Upper lobe of left lung (tissue), 6 donors: ENCODE data around the gene ST8SIA6. TPM values are rescaled to one million over a fixed set of nuclear protein-coding genes. Genes with fewer than 3 reads are reported as not detected.
"Not testable (repeated sequence)": the region's sequence is repeated elsewhere in the genome, so short reads cannot be mapped to it uniquely, and the experiment has no call there.

Experiments
- ATAC-seq, 2 donors: fragments of 200-7000 bp; cut with Tn5 transposase; one replicate each; pipeline ENCODE4 v1.9.1; 2022; ENCODE audit warnings: mild to moderate bottlenecking in 2 of 2, moderate library complexity in 2 of 2; ENCODE audit not compliant: low FRiP score in 2 of 2
- DNase-seq, 2 donors: peaks; one replicate each; pipeline ENCODE4 v3.0.0-alpha.2; 2019 to 2020
- H3K27ac ChIP-seq, 4 donors: fragments of 200-600 bp; sonication (generic); one replicate each; pipeline ENCODE4 v1.5.1; 2016 to 2019
- H3K27me3 ChIP-seq, 4 donors: fragments of 200-600 bp; sonication (generic); one replicate each; pipeline ENCODE4 v1.5.1; 2017 to 2019
- H3K36me3 ChIP-seq, 4 donors: fragments of 200-600 bp; sonication (generic); one replicate each; pipeline ENCODE4 v1.5.1; 2016 to 2019
- H3K4me1 ChIP-seq, 4 donors: fragments of 200-600 bp; sonication (generic); one replicate each; pipeline ENCODE4 v1.5.1; 2018 to 2019
- H3K4me3 ChIP-seq, 4 donors: fragments of 200-600 bp; sonication (generic); one replicate each; pipeline ENCODE4 v1.5.1; 2017 to 2019; ENCODE audit warnings: mild to moderate bottlenecking in 2 of 4, moderate library complexity in 1 of 4
- H3K9me3 ChIP-seq, 4 donors: fragments of 200-600 bp; sonication (generic); one replicate each; pipeline ENCODE4 v1.5.1; 2018 to 2019
- EP300 ChIP-seq, 4 donors: sonication (generic); formaldehyde crosslinking; IDR thresholded peaks; one replicate each; pipeline ENCODE4 v1.5.1; 2017; ENCODE audit warnings: antibody characterized with exemption in 4 of 4, control low read depth in 2 of 4
- POLR2A ChIP-seq, 4 donors: fragments of 450-650 bp; IDR thresholded peaks; one replicate each; pipeline ENCODE4 v1.5.1; 2016 to 2017; ENCODE audit warnings: antibody characterized with exemption in 4 of 4, mild to moderate bottlenecking in 2 of 4
- POLR2AphosphoS5 ChIP-seq, 2 donors: sonication (generic); formaldehyde crosslinking; IDR thresholded peaks; one replicate each; pipeline ENCODE4 v1.5.1; 2017; ENCODE audit warnings: antibody characterized with exemption in 2 of 2
- WGBS, 2 donors: methylation state at CpG; one replicate each; pipeline ENCODE4 v1.1.5; 2017 to 2018; 5-methylcytosine and 5-hydroxymethylcytosine counted together
- total RNA-seq, 6 donors: library from RNA; depleted of rRNA in 4 of 6; stranded (reverse); fragments of >200 nt in 4 of 6; gene quantifications; one replicate each; pipeline versions ENCODE4 v1.1.0 to v1.2.1, GENCODE V29; 2016 to 2021
- TF ChIP-seq, protein P1 (sequence below), 6 experiments: fragments of 450-650 bp in 4 of 6; fragments of 200-600 bp in 2 of 6; sonication (generic) in 2 of 6; IDR thresholded peaks; one replicate each; pipeline ENCODE4 v1.5.1; 2016 to 2019; ENCODE audit warnings: antibody characterized with exemption in 6 of 6
- donor health status: DM: no; HTN: no; CAD: no; lungs with moderate emphysema.
- donor health status: DM: no; HTN: yes; CAD: no; lungs with severe emphysema.

The ST8SIA6 gene
- total RNA-seq, 6 donors from 2014 or later = 5.5 to 12.6 (median 7.0) TPM

DNA sequence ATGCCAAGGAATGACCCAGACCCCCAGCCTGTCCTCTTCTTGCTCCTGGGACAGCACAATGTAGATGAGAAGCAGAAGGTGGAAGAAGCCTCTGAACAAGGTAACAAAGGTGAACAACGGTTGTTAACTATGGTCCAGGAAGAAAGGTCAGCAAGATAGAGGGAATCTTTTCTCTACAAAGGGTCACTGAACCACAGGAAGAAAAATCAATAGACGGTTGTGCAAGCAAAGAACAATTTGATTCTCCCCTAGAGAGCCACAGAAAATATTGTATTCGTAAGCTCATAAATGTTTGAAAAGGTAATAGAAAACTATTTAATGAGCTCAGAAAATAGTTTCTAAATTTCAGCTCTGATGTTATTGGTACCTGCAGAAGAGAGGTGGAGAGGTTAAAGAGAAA lies 111.3 kb downstream of the ST8SIA6 start:
- 80 to 90% methylated on average over 3 of the region's 3 CpGs for WGBS, 2 donors
- Histone ChIP-seq H3K27me3 (no peaks in the 10 kb centered on the region), H3K36me3 (no peaks in the 10 kb centered on the region), H3K27ac (no peak overlapping the region), H3K9me3 (peaks cover 0 to 16% (median 6%) of the 10 kb centered on the region in 4 donors), H3K4me1 (no peaks in the 10 kb centered on the region), H3K4me3 (no peak overlapping the region)
- TF ChIP-seq POLR2A (IDR thresholded peaks at IDR 0.05) = no peak
- TF ChIP-seq, protein P1, sequence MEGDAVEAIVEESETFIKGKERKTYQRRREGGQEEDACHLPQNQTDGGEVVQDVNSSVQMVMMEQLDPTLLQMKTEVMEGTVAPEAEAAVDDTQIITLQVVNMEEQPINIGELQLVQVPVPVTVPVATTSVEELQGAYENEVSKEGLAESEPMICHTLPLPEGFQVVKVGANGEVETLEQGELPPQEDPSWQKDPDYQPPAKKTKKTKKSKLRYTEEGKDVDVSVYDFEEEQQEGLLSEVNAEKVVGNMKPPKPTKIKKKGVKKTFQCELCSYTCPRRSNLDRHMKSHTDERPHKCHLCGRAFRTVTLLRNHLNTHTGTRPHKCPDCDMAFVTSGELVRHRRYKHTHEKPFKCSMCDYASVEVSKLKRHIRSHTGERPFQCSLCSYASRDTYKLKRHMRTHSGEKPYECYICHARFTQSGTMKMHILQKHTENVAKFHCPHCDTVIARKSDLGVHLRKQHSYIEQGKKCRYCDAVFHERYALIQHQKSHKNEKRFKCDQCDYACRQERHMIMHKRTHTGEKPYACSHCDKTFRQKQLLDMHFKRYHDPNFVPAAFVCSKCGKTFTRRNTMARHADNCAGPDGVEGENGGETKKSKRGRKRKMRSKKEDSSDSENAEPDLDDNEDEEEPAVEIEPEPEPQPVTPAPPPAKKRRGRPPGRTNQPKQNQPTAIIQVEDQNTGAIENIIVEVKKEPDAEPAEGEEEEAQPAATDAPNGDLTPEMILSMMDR (IDR thresholded peaks at IDR 0.05) = no peak
- no peak for TF ChIP-seq POLR2AphosphoS5 (IDR thresholded peaks at IDR 0.05)
- no peak for TF ChIP-seq EP300 (IDR thresholded peaks at IDR 0.05)
- ATAC-seq = no peak
- no peak for DNase-seq

DNA sequence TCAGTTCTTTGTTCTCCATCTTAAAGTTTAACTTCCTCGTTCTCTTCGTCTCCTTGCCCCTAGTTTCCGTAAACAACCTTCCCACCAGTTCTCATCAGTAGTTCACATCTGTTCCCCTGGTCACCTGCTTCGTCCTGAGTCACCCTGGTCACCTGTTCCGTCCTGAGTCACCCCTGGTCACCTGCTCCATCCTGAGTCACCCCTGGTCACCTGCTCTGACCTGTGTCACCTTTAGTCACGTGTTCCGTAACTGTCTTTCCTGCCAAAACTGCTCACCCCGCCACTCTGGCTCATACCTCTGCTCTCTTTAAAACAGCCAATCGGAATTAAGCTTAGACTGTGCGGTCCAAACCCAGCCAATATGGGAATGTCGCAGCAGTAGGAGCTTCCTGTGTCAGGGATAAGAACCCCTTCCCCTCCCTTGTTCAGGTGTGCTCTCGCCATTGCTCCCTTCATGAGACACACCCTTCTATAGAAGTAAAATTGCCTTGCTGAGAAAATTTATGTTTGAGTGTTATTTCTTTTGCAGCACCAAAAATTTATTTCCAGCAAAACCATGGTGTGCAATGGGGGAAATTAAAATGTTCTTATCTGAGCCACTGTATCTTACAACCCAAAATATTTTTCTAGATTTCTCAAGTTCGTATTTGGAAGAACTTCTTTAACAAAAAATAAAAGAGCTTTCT lies 114.1 kb downstream of the ST8SIA6 start:
- TF ChIP-seq EP300 (IDR thresholded peaks at IDR 0.05) (no peak), POLR2AphosphoS5 (IDR thresholded peaks at IDR 0.05) (no peak), POLR2A (IDR thresholded peaks at IDR 0.05) (no peak)
- TF ChIP-seq, protein P1 (IDR thresholded peaks at IDR 0.05) = no peak
- no peaks in the 10 kb centered on the region for H3K36me3 ChIP-seq
- H3K9me3 ChIP-seq = peaks cover 0 to 16% (median 6%) of the 10 kb centered on the region in 4 donors
- no peaks in the 10 kb centered on the region for H3K27me3 ChIP-seq
- no peaks in the 10 kb centered on the region for H3K4me1 ChIP-seq
- 93 to 94% methylated on average over 13 of the region's 13 CpGs for WGBS, 2 donors
- ATAC-seq = no peak
- no peak overlapping the region for H3K4me3 ChIP-seq
- H3K27ac ChIP-seq = no peak overlapping the region
- no peak for DNase-seq

DNA sequence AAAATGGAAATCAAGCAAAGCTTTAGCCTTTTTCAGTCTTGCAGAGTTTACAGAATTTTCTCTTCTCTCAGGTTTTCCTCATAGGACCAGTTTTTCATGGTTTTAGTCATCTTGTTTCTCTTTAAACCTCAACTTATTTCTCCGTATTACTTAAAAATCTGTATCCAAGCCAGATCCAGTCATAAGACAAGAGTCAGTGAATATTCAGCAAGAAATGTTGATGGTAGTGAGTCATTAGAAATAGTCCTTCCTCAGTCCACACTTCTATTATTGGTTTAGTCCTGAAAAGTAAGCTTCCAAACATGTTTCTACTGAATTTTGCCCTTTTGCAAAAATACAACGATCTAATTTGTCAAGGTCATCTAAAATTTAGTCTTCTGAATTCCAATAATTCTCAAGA lies 119.3 kb downstream of the ST8SIA6 start:
- DNase-seq = no peak
- ATAC-seq = peak in 1 of 2 donors; percentile 54
- no peaks in the 10 kb centered on the region for H3K27me3 ChIP-seq
- TF ChIP-seq EP300 (IDR thresholded peaks at IDR 0.05) (no peak), POLR2A (IDR thresholded peaks at IDR 0.05) (no peak), POLR2AphosphoS5 (IDR thresholded peaks at IDR 0.05) (no peak)
- TF ChIP-seq, protein P1 (IDR thresholded peaks at IDR 0.05) = no peak
- no peak overlapping the region for H3K4me3 ChIP-seq
- H3K4me1 ChIP-seq = no peaks in the 10 kb centered on the region
- H3K9me3 ChIP-seq = peaks cover 0 to 2% (median under 1%) of the 10 kb centered on the region in 4 donors
- 70 to 76% methylated on average over 2 of the region's 2 CpGs for WGBS, 2 donors
- H3K36me3 ChIP-seq = no peaks in the 10 kb centered on the region
- no peak overlapping the region for H3K27ac ChIP-seq

DNA sequence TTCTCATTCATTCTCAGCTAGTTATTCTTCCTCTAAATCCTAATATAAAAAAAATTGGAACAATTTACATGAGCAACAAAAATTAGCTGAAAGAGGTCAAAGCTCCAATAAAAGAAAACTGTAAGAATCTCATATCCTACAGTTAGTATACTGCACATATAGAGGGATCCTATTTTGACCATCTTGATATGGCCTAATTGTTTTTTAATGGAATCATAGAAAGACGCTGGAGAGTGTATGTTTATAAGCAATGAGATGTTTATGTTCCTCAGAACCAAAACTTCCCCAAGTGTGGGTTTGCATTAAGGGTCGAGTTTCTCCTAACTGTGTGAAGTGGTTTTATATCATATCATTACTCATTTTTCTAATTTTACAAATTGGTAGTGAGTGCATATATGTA lies 123.9 kb downstream of the ST8SIA6 start:
- no peaks in the 10 kb centered on the region for H3K36me3 ChIP-seq
- H3K4me3 ChIP-seq = no peak overlapping the region
- H3K27me3 ChIP-seq = no peaks in the 10 kb centered on the region
- no peak for TF ChIP-seq POLR2A (IDR thresholded peaks at IDR 0.05)
- no peak for TF ChIP-seq EP300 (IDR thresholded peaks at IDR 0.05)
- TF ChIP-seq POLR2AphosphoS5 (IDR thresholded peaks at IDR 0.05) = no peak
- TF ChIP-seq, protein P1 (IDR thresholded peaks at IDR 0.05) = no peak
- DNase-seq = no peak
- 58 to 69% methylated on average over 2 of the region's 2 CpGs for WGBS, 2 donors
- H3K9me3 ChIP-seq = no peaks in the 10 kb centered on the region
- H3K27ac ChIP-seq = no peak overlapping the region
- no peak for ATAC-seq
- no peaks in the 10 kb centered on the region for H3K4me1 ChIP-seq

DNA sequence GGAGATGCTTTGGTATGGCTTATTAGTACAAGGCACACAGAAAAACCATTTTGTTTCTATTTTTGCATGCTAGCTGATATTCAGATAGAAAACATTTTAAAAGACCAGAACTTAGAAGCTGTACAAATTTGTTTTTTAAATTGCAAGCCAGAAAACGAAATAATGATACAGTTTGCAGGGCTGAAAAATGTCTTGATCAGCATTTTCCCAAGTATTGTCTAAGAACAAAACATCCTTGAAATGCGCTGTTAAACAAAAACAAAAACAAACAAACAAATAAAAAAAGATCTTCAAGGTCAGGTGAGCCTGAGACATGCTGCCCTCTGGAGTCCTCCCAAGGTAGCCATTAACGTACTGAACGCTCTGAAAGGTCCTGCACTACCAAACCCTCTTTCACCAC lies 128.0 kb downstream of the ST8SIA6 start:
- no peaks in the 10 kb centered on the region for H3K9me3 ChIP-seq
- DNase-seq (no peak), ATAC-seq (no peak)
- no peaks in the 10 kb centered on the region for H3K36me3 ChIP-seq
- no peak overlapping the region for H3K27ac ChIP-seq
- H3K27me3 ChIP-seq = no peaks in the 10 kb centered on the region
- H3K4me1 ChIP-seq = no peaks in the 10 kb centered on the region
- WGBS, 2 donors = 87 to 91% methylated on average over 4 of the region's 4 CpGs
- H3K4me3 ChIP-seq = no peak overlapping the region
- TF ChIP-seq POLR2AphosphoS5 (IDR thresholded peaks at IDR 0.05) = no peak
- no peak for TF ChIP-seq POLR2A (IDR thresholded peaks at IDR 0.05)
- no peak for TF ChIP-seq EP300 (IDR thresholded peaks at IDR 0.05)
- TF ChIP-seq, protein P1 (IDR thresholded peaks at IDR 0.05) = no peak

DNA sequence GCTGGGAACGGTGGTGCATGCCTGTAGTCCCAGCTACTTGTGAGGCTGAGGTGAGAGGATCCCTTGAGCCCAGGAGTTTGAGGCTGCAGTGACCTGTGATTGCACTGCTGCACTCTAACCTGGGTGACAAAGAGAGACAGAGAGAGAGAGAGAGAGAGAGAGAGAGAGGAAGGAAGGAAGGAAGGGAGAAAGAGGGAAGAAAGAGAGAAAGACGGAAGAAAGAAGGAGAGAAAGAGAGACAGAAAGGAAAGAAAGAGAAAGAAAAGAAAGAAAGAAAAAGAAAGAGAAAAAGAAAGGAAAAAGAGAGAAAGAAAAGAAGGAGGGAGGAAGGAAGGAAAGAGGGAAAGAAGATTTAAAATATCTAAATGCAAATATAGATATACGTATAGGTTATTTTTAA lies 132.4 kb downstream of the ST8SIA6 start:
- not testable (repeated sequence) for H3K4me1 ChIP-seq, ATAC-seq
- 85 to 91% methylated on average over 3 of the region's 3 CpGs for WGBS, 2 donors

More for the DNA sequence above, 132.4 kb downstream of the ST8SIA6 start:
- not testable (repeated sequence) for H3K9me3 ChIP-seq, DNase-seq, H3K36me3 ChIP-seq, H3K27ac ChIP-seq, H3K4me3 ChIP-seq, H3K27me3 ChIP-seq
